Hypothalamus (tissue), 51 donors: ENCODE data around the gene DCAF17.
"Not testable (repeated sequence)": the region's sequence is repeated elsewhere in the genome, so short reads cannot be mapped to it uniquely, and the experiment has no call there.

Experiments used
- DNase-seq, 51 donors: peaks; one replicate each; lab custom pipeline; 2025; lab: John Stamatoyannopoulos, UW

The DCAF17 gene

DNA sequence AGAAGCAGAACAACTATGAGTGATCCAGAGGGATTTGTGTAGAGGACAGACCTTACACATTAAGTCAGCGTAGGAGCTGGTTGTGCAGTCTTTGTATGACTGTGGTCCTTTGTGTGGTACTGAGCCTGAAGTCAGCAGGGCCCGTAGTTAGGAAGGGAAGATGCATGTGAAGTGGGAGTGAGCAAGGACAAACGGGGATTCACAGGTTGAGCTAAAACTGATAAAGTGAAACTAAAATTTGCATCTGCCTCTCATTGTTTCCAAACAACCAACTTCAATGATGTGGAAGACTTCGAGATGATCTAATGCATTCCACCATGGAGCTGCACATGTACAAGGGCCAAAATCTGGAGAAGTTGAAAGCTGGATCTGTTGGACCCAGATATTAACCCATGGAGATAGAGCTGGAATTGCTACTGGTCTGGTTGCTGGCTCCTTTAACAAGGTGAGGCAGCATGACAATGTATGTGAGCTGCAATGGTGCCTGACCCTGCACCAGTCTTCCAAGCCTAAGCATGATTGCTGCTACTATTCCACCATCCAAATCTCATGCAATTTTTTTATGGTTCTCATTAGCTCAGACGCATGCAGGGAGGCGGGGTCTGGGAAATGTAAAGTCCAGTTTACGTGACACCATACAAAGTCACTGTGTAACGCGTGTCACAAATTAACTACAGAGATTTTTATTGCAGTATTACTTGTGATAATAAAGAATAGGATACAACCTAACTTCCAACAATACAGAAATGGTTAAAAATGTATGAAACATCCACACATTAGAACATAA, 76.1 kb downstream of the DCAF17 start:
- no peak for DNase-seq

DNA sequence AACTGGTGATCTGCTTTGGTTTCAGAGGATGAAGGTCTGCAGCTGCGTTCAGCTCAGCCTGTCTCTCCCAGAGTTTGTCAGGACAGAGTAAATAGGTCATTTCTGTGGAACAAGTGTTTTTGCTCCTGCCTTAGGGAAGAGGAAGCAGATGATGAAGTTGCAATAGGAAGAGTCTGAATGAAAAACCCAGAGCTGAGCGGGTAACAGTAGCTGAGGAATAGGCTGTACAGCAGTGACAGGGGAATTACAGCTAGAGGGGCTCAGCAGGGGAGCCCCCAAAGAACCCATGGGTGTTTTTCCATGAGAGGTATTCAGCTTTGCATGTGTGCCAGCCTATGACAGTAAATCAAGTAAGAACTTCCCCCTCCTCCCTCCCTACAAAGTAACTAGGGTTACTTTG, 78.0 kb downstream of the DCAF17 start:
- DNase-seq: no peak

DNA sequence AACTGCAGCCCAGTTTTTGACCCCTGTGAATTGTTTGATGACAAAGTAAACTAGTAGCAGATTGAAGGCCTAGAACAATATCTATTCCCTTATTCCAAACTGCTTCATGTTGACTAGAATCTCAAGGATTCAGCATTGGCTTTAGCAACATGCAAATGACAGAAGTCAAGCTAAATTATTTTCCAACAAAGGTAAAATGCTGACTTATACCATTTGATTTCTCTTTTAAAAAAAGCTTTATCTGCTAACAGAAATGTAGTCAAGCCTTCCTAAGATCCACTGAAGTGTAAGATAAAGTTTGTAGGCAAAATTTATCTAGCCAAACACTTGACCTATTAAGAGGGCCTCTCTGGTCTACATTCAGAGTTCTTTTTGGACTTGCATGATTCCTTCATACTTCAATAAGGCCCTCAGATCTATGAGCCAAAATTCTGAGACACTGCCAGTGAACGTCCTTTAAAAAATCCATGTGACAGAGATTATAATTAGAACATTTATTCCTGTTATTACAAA, 78.7 kb downstream of the DCAF17 start:
- DNase-seq: no peak

DNA sequence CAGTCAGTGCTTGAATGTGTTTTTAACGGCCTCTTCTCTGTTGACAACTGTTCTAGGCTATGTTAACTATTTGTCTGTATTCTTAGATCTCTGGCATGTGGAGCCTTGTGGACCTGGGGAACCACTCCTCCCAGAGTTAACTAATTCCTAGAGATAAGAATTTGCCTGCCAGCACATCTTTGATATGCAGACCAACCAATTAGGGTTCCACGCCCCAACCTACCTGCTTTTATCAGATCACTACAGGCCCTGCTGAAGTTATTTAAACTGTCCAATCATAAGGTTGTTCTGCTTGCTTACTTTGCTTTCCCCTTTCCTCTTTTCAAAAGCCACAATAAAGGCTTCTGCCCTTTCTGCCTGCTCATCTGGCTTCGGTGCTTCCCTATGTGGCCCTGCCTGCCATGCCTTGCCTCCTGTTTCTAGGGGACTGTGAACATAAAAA, 79.7 kb downstream of the DCAF17 start:
- DNase-seq: peak in 1 of 51 donors; percentile 0

DNA sequence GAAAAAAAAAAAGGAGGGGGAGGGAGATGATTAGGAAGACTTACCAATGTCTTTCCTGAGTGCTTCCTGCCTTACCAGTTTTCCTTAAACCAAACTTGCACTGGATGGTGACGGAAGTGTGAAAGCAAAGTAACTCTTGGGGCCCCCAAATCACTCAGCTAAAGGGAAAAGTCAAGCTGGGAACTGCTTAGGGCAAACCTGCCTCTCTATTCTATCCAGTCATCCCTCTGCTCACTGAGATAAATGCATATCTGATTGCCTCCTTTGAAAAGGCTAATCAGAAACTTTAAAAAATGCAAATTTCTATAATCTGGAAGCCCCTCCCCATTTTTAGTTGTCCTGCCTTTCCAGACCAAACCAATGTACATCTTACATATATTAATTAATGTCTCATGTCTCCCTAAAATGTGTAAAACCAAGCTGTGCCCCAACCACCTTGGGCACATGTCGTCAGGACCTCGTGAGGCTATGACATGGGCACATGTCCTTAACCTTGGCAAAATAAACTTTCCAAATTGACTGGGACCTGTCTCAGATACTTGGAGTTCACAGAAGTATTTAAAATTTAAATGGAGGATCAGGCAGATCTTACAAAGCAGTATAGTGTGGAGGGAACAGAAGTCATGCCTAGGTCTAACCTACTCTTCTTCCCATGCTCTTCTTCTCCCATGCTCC, 81.0 kb downstream of the DCAF17 start:
- DNase-seq: no peak

DNA sequence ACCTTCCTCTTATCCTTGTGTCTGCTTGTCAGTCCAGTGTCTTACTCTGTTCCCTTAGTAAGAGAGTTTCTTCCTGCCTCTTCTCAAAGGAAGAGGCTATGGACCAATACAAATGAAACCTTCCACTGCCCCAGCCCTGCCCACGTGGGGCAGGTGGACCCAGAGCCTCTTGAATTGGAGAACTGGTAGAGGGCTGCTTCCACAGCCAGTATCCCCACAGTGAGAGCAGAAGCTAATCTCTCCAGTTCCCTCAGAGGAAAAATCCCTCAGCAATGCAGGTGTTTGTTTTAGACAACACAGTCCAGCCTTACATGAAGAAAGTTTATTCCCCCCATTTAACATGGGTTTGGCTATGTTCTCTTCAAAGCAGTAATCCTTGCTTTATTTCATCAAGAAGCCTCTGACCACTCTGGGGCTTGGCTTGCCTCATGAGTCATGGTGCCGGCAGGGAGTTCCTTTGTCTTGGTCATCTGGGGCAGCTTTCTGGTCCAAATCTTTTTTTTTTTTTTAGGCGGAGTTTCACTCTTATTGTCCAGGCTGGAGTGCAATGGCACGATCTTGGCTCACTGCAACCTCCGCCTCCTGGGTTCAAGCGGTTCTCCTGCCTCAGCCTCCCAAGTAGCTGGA, 81.8 kb downstream of the DCAF17 start:
- no peak for DNase-seq

- DNase-seq: no peak
These were observed 82.8 kb downstream of the DCAF17 start for GRCh38 chr2:171516793-171517192.

DNA sequence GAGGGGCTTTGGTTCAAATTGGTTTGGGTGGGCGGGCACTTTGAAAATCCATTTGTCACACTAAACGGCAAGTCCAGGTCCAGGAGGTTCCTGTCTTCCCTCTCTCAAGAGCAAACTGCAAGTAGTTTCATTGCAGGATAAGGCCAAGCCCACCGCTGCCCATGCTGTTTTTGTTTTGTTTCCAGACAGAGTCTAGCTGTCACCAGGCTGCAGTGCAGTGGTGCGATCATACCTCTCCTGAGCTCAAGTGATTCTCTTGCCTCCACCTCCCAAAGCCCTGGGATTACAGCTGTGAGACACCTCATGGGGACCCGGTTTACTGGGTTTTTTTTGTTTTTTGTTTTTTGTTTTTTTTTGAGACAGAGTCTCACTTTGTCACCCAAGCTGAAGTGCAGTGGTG, 86.4 kb downstream of the DCAF17 start:
- no peak for DNase-seq

GRCh38 chr2:171521361-171522051, 87.5 kb downstream of the DCAF17 start:
- DNase-seq: peak in 1 of 51 donors; percentile 39

GRCh38 chr2:171522052-171522787, 88.2 kb downstream of the DCAF17 start, which contains the start of gene CYBRD1:
CYBRD1 (plus strand) TSS chr2:171522474; CDS start chr2:171522546, 72 bp downstream.
- DNase-seq: peak; percentile 24 to 95 (median 81)

GRCh38 chr2:171522788-171523087, 88.7 kb downstream of the DCAF17 start:
- DNase-seq: peak in 28 of 51 donors; percentile 16 to 82 (median 50)

DNA sequence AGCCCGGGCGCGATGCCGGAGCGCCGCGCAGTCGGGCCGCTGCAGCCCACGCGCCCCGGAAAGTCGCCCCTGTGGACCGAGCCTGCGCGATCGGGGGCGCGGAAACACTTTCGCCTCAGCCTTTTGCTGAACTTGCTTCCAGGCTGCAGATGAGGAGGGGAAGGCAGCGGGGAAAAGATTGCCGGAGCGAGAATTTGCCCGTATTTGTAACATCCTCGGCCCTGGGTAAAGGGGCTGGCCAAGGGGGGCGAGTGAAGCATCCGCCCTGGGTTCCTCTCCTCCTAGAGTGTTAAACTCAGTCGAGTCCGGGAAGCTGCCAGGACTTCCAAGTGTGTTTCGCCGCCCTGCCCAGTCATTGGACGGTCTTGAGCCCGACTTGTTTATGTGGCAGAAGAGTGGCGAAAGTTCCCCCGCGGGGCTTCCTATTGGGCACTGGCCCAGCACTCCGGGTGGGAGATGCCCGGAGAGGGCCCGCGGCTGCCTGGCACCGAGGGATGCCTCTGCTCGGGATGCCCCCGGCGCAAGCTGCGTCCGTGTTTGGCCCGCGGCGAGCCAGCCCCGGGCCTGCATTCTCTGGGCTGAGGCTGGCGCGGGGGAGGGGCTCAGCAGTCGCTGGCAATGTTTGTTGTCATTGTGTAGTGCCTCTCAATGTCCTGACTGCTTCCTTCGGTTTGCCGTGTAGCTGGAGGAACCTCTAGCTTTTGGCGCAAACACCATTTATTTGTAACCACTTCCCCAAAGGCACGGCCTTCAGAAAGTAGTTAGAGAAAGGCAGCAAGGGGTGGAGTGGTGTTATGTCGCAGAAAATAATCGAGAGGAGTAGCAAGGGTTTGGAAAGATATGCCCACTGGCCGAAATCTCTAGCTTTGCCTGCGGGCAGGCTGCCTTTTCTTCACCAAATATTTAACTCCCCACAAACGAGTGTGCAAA, 89.3 kb downstream of the DCAF17 start:
- DNase-seq: peak; percentile 5 to 97 (median 75)

DNA sequence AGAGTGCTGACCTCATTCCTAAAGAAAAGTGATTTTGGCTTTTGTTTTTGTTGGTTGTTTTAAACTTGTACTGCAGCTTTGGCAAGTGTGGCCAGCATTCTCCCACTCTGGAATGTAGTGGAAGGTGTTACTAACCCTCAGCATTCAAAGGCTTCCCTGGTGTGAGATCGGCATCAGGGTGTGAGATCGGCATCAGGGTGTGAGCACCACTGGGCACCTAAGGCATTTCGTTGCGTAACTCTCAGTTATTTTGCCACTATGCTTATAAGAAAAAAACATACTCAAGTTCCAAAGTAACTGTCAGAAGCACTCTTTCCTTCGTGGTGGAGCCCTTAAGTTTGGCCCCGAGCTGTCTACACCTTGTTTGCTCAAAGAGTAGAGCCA, 90.0 kb downstream of the DCAF17 start:
- no peak for DNase-seq

DNA sequence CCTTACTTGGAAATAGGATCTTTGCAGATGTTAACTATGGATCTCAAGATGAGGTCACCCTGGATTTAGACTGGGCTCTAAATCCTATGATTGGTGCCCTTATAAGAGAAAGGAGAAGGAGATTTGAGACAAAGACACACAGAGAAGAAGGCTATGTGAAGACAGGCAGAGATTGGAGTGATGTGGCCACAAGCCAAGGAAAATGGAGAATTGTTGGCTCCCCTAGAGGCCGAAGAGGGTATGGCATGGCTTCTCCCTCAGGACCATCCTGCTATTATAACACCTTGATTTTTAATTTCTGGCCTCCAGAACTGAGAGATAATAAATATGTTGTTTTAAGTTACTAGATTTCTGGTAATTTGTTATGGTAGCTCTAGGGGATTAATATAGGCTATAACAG, 95.9 kb downstream of the DCAF17 start:
- no peak for DNase-seq

GRCh38 chr2:171530378-171530777, 96.4 kb downstream of the DCAF17 start:
- no peak for DNase-seq

- DNase-seq: not testable (repeated sequence)
These were observed 96.8 kb downstream of the DCAF17 start for GRCh38 chr2:171530859-171531258.

DNA sequence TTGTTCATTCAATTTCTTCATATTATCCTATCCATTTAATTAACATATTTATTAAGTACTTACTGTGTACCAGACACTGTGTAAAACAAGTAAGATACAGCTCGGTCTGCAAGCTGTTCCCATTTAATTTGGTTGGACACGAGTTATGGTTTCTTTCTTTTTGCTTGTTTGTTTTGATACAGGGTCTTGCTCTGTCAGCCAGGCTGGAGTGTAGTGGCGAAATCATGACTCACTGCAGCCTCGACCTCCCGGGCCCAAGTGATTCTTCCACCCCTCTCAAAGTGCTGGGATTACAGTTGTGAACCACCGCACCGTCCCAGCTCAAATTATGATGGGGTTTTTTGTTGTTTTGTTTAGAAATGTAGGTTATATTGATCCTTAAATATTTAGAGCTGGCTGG, 97.3 kb downstream of the DCAF17 start:
- DNase-seq: peak in 6 of 51 donors; percentile 3 to 19 (median 10)

DNA sequence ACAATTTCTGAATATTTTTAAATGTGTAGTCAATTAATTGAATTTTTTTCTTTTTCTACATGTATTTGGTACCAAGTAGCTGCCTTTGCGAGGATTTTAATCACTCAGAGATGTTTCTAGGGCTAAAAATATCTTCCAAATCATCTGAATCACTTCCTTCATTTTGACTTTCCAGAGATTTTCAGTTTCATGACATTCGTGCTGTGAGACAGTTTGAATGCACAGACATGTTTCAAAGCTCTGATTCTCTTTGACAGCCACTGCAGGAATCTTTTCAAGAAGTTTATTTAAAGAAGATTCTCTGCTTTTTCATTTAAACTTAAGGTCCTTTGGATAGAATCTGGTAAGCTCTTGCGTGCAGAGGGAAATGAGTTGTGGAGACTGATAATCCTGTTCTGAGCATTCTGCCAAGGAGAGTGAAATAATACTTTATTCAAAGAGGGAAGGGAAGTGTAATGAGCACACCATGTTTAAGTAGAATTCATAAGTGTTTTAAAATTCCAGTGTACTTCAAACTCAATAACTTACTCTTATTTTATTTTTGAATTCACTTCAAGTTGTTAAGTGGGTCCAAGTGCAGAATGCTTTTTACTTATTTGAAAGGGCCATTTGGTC, 97.9 kb downstream of the DCAF17 start:
- no peak for DNase-seq

DNA sequence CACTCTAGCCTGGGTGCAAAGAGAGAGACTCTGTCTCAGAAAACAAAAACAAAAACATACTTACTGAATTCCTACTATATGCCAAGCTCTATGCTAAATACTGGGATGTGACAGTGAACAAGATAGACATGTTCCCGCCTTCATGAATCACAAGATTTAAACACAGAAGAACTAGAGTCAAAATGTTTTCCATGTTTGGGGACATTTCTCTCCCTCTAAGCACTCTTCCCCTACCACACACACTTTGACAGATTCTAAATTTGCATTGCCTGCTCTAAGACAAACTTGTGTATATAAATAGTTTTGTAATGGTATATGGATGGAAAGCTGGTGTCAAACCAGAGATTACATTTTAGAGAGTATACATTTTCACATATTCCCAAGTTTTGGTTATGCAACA, 99.3 kb downstream of the DCAF17 start:
- DNase-seq: no peak
